Keratinocyte (primary cell): Measurements from ENCODE around the gene ARHGAP10.

Source experiments
- EZH2 ChIP-seq: IDR thresholded peaks from one replicate; pipeline ENCODE4 v1.6.1; 2012; ENCODE audit warnings: inconsistent platforms, mild to moderate bottlenecking, low read length, moderate library complexity
- TF ChIP-seq, protein P1 (sequence below), 3 experiments: IDR thresholded peaks in 1 of 3; conservative IDR thresholded peaks in 1 of 3; optimal IDR thresholded peaks in 1 of 3; 2 replicates in 2 of 3; 3 replicates in 1 of 3; pipeline versions ENCODE3 to v1.5.1; 2011; ENCODE audit warnings: low read length in 3 of 3, mild to moderate bottlenecking in 3 of 3, moderate library complexity in 2 of 3, control low read depth in 1 of 3, inconsistent platforms in 1 of 3; ENCODE audit not compliant: insufficient read depth in 2 of 3; ENCODE audit errors: extremely low read depth in 1 of 3

DNA sequence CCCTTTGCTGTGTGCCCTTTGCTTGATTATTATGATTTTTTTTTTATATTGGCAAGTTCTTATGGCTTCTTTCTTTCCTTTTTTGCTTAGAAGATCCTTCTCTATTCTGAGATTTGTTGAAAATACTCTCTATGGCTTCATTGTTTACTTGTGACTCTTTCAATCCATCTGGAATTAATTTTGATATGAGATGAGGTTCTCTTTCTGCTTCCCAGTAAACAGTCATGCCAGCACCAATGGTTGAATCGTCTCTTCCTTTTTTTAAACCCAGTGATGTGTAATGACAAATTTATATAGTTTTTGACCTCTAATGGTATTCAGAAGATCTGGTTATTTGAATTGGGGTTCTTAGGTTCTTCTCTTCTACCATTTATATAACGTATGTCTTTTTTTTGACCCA, 121.8 kb downstream of the ARHGAP10 start:
- TF ChIP-seq, protein P1, sequence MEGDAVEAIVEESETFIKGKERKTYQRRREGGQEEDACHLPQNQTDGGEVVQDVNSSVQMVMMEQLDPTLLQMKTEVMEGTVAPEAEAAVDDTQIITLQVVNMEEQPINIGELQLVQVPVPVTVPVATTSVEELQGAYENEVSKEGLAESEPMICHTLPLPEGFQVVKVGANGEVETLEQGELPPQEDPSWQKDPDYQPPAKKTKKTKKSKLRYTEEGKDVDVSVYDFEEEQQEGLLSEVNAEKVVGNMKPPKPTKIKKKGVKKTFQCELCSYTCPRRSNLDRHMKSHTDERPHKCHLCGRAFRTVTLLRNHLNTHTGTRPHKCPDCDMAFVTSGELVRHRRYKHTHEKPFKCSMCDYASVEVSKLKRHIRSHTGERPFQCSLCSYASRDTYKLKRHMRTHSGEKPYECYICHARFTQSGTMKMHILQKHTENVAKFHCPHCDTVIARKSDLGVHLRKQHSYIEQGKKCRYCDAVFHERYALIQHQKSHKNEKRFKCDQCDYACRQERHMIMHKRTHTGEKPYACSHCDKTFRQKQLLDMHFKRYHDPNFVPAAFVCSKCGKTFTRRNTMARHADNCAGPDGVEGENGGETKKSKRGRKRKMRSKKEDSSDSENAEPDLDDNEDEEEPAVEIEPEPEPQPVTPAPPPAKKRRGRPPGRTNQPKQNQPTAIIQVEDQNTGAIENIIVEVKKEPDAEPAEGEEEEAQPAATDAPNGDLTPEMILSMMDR (optimal IDR thresholded peaks at IDR 0.05 in 1 of 3, IDR thresholded peaks at IDR 0.05 in 1 of 3, conservative IDR thresholded peaks at IDR 0.05 in 1 of 3; ENCODE audit: extremely low read depth in 1 of 3, insufficient read depth in 2 of 3, low read length in 3 of 3) = no peak
- no peak for TF ChIP-seq EZH2
